ENCODE measurements around the gene KIF25.

The KIF25 gene

DNA sequence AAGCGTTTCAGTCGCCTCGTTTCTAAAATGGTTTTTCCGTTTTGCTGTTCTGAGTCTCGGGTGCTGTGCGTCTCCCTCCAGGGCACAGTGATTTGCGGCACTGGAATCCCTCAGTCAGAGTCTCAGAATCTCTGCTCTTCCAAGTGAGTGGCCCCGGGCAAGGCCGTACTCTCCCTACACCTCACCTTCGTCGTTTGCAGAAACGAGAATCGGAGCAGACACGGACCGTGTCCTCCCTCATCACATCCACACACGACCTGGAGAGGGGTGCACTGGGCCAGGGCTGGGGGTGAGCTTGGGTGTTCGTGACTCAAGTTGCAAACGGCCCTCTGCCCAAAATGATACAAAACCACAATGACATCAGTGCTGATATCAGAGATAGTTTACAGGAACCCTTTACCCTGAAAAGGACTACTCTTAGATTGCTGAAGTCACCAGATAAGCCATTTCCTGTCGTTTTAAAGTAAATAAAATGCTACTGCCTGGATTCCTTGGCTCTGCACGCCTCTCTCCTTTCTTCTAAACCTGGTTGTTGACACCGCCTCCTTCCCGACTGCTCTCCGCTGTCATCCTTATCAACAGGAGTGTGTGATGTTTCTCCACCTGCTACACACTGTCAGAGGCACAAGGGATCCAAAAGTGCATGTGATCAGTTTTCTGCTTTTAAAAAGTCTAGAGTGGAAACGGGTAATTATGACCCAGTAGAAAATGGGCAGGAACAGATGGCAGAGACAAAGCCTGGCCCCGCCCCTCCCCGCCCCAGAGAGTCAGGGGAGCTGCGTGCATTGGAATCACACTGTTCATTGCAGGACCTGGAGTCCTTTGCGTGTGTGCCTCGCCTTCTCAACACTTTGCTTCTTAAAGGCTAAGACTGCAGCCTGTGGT, 38.4 kb downstream of the KIF25 start:
- no peak for DNase-seq (ENCODE audit: low read depth)

GRCh38 chr6:168037242-168037641, 39.8 kb downstream of the KIF25 start:
- DNase-seq (ENCODE audit: low read depth) = no peak

DNA sequence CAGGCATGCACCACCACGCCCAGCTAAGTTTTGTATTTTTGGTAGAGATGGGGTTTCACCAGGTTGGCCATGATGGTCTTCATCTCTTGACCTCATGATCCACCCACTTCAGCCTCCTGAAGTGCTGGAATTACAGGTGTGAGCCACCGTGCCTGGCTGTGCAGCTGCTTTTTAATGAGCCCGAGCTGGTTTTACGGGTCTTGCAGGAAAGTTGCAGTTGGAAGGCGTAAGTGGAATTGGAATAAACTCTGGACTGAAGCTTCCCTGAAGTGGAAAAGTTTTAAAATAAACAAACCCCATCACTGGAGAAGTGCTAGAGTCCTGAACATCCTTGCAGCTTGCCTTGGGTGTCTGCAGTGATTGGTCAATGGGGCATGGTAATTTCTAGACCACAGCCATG, 40.4 kb downstream of the KIF25 start:
- no peak for DNase-seq (ENCODE audit: low read depth)

DNA sequence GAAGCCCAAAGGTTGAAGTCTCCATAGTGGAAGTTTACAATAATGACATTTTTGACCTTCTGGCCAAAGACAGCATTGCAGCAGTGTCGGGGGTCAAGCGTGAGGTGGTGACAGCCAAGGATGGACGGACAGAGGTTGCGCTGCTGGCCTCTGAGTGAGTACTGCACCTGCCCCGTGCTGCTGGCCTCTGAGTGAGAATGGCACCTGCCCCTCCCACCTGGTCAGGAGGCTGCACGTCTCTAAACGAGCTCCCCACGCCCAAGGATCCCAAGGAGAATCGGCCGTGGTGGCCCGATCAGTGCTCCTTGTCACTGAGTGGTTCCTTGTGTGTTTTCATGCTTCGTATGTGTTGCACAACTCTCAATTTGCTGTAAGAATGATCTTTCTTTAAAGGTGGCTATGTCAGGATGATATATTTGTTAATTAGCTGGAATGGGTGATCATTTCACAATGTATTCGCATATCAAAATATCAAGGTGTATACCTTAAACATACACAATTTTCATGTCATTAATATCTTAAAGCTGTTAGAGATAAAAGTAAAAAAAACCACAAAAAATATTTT, 41.2 kb downstream of the KIF25 start:
- no peak for DNase-seq (ENCODE audit: low read depth)

DNA sequence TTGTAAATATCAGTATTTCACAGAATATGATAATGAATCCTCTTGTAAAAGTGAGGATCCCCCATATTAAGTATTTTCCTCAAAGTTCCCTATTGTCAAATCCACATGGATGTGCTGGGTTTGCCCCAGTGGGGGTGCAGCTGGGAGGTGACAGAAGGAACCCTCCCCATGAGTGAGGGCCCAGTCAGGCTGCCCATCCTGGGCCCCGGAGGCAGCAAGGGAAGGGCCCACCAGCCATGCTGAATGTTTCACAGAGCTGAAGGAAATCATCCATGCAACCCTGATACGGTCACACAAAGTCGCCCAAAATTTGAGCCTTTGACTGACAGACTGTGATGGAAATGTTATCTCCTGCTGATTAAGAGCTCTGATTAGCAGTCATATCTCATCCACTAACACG, 41.8 kb downstream of the KIF25 start:
- no peak for DNase-seq (ENCODE audit: low read depth)

GRCh38 chr6:168039849-168040248, 42.4 kb downstream of the KIF25 start:
- no peak for DNase-seq (ENCODE audit: low read depth)

- no peak for DNase-seq (ENCODE audit: low read depth)
Measured at GRCh38 chr6:168040856-168041496, 43.5 kb downstream of the KIF25 start.

DNA sequence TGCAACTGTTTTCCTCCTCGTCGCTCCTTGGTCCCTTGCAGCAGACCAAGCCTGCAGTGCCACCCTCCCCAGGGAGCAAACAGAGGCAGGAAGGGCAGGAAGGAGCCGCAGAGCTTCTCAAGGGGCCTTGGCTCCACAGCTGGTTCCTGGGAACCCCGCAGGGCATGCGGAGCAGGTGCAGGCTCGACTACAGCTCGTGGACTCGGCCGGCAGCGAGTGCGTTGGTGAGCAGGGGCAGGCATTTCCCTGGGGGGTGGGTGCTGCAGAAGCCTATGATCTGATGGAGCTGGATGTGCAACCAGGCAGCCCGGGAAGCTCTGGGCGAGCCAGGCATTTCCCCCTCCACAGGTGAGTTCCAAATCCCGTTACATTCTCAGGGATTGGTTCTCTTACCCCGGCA, 44.5 kb downstream of the KIF25 start:
- no peak for DNase-seq (ENCODE audit: low read depth)

GRCh38 chr6:168042426-168043192, 45.1 kb downstream of the KIF25 start:
- DNase-seq (ENCODE audit: low read depth) = no peak

- DNase-seq (ENCODE audit: low read depth) = no peak
Measured at GRCh38 chr6:168043193-168043847, 45.8 kb downstream of the KIF25 start.

DNA sequence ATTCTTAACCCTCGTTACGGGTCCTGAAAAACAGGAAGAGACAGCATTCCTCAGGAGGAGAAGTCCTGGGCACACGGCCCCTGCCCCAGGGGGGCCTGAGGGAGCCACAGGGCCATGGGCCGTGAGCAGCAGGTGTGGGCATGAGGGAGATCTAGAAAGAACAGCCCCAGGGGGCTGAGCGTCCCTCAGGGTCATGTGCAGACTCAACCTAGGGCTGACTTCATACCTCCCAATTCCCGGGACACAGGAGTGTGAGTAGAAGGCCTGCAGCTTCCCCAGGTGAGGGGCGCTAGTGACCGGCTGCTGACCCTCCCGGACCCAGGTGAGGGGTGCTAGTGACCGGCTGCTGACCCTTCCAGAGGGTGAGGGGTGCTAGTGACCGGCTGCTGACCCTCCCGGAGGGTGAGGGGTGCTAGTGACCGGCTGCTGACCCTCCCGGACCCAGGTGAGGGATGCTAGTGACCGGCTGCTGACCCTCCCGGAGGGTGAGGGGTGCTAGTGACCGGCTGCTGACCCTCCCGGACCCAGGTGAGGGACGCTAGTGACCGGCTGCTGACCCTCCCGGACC, 46.5 kb downstream of the KIF25 start:
- no peak for DNase-seq (ENCODE audit: low read depth)

- no peak for DNase-seq (ENCODE audit: low read depth)
Measured at GRCh38 chr6:168044521-168045130, 47.2 kb downstream of the KIF25 start.

DNA sequence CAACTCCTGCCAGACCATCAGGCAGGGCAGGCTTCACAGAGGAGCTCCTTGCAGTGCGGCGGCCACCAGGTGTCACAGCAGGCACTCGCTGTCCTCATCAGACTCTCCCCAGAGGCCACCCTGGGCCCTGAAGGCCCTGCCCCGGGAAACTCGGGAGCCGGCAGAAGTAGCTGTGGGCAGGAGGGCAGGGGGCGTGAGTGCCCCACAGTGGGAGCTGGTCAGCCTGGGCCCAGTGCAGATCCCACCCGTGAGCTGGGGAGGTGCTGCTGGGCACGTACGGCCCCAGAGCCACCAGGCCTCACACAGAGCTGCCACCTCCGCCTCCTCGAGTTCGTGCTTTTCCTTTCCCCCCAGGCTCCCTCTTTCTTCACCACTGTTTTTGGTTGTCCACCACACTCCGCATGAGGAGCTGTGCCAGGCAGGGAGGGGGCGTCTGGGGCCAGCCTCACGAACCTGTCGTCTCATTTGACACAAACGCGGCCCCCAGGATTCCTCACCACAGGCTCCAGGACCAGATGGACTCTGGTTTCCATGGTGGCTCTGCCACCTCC, 47.7 kb downstream of the KIF25 start:
- DNase-seq (ENCODE audit: low read depth) = no peak

DNA sequence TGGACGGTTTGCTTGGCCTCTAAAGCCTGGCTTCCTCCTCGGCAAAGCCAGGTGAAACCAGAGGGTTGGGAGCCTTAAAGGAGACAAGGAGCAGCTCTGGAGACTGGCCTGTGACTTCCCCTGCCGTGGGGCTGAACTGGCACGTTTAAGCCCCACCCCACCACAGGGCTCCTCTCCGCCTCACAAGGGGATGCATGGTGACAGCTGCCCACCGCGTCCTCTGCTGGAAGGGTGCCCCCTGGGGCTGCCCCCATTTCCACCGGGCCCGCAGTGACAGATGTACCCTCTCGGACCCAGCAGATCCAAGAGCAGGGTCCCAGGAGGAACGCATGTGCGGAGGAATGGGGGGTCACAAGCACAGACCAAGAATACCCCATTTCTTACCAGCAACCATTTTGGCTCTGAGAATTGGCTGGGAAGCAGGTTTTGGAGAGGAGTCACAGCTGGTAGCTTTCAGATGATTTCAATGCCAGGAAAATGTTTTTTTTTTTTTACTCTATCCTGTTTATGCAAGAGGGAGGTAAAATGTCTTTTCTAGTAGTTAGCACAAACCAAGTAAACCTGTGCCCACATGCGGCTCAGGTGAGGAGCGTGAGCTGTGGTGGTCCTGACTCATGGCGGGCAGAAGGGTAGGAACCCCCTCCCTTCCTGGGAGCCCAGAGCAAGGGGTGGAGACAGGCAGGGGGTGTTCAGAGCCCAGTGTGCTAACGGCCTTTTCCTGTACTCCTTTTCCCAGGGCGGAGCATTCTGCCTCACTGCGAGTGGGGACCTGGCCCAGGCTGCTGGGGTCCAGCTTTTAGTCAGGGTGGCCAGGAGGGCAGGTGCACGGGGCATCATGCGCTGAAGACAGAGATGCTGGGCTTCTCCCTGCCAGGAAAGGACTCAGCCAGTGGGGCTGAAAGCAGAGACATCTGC, 48.5 kb downstream of the KIF25 start:
- DNase-seq (ENCODE audit: low read depth) = no peak

DNA sequence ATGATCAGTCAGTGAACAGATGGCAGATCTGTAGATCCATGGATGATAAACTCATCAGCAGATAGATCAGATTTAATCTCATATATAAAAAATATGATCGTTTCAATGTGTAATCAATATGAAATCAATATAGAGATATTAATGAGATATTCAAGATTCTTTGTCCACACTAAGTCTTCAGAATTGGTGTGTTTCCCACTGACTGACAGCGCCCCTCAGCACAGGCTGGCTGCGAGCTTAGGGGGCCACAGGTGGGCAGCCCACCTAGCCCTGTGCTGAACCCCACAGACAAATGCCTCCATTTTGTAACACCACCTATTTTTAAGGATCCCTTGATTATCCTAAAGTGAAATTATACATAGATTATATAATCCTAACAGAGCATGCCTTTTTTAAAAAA, 49.2 kb downstream of the KIF25 start:
- no peak for DNase-seq (ENCODE audit: low read depth)

DNA sequence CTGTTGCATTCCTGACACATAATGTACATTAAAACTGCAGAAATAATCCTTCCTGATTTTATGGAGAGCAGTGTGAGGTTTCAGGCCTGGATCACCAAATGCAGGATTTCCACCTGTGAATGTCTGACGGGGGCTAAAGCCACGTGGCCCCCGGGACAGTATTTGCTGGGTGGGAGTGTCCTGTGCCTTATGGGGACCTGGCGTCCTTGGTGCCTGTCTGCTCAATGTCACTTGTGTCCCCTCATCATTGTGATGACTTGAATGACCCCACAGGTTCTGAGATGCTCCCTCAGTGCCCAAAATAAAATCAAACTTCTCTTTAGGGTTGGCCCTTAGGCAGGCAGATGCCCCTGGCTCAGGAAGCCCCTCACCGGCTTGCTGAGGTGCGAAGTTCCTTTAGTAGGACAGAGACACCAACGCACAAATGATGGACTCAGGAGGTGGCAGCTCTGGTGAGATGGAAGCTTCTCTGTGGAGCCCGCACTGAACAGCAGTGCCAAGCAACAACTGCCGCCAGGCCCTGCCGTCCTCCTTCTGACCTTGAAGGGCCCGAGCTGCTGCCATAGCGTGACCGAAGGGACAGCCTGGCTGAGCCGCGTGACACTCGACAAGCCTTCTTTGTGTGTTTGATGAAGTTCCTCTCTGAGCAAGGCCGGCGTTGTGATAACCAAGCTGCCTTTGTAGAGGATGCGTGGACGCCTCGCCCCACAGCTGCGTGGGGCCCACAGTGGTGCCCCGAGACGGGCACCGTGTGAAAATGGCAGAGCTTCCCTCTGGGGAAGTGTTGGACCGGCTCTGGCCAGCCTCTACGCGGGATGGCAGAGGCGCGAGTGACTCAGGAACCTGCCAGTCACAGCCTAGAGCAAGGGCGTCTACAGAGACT, 50.6 kb downstream of the KIF25 start:
- DNase-seq (ENCODE audit: low read depth) = no peak

DNA sequence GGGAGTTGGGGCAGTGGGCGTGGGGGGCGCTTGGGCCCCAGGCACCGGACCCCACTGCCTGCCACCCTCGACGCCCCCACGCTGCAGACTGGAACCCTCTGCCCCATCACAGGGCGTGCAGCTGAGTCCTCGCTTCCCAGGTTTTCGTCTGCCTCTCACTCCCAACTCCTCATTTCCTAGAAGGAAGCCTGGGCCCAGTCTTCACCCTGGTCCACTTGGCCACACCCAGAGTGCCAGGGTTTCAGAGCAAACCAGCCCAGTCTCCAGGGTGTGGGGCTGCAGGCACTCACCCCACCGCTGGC, 51.2 kb downstream of the KIF25 start:
- no peak for DNase-seq (ENCODE audit: low read depth)

GRCh38 chr6:168049277-168049676, 51.8 kb downstream of the KIF25 start:
- no peak for DNase-seq (ENCODE audit: low read depth)

DNA sequence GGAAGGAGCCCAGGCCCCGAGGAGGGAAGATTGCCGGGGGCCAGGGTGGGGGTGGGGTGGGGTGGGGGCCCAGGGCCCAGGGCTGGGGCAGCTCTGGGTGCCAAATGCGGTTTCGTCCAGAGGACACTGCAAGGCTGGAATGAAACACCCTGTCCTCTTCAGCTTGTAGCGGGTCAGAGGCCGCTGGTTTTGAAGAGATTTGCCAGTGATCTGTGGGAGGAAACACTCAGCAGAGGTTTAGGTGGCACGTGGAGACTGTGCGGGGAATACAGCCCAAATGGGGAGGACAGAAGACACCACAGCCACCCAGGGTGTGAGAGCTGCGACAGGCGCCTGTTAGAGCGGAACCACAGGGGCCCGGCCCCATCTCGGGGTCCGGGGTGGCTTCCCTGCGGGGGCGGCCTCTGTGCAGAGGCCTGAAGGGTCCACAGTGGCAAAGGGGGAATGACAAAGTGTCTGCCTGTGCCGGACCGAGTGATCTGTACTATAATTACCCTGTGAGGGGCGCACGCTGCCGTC, 52.3 kb downstream of the KIF25 start:
- no peak for DNase-seq (ENCODE audit: low read depth)

Data from activated T-helper 9 cell treated with anti-CD3 and anti-CD28 coated beads, Interleukin-2, amount 50 U/mL, for 16 hours (primary cell).